NCI-H128 (cell line): ENCODE measurements around the gene TLR3.
"Not testable (repeated sequence)": the region's sequence is repeated elsewhere in the genome, so short reads cannot be mapped to it uniquely, and the experiment has no call there.

Source experiments
- DNase-seq: peaks from one replicate; lab custom pipeline; 2025; ENCODE audit not compliant: unreplicated experiment; lab: John Stamatoyannopoulos, UW

TLR3 gene

GRCh38 chr4:186068581-186069348, at the start of gene TLR3:
TSS of gene TLR3 (plus strand) at chr4:186069156. CDS start at chr4:186076620, 7,464 bp downstream.
- DNase-seq: no peak

GRCh38 chr4:186019269-186019668, 49.7 kb upstream of the TLR3 start:
- no peak for DNase-seq

GRCh38 chr4:186020106-186020792, 48.7 kb upstream of the TLR3 start:
- DNase-seq: no peak

- DNase-seq: no peak
These were observed 48.1 kb upstream of the TLR3 start for GRCh38 chr4:186020793-186021407.

GRCh38 chr4:186021461-186022167, 47.3 kb upstream of the TLR3 start:
- peak; percentile 4 for DNase-seq

- DNase-seq: no peak
These were observed 45.0 kb upstream of the TLR3 start for GRCh38 chr4:186023975-186024374.

GRCh38 chr4:186024637-186025407, 44.1 kb upstream of the TLR3 start:
- DNase-seq: no peak

- DNase-seq: no peak
These were observed 43.6 kb upstream of the TLR3 start for GRCh38 chr4:186025408-186025690.

GRCh38 chr4:186027405-186027804, 41.6 kb upstream of the TLR3 start:
- DNase-seq: no peak

GRCh38 chr4:186029571-186030398, 39.2 kb upstream of the TLR3 start:
- no peak for DNase-seq

GRCh38 chr4:186030399-186030775, 38.6 kb upstream of the TLR3 start:
- no peak for DNase-seq

- no peak for DNase-seq
These were observed 38.2 kb upstream of the TLR3 start for GRCh38 chr4:186030795-186031194.

GRCh38 chr4:186032259-186032658, 36.7 kb upstream of the TLR3 start:
- DNase-seq: no peak

- no peak for DNase-seq
These were observed 35.9 kb upstream of the TLR3 start for GRCh38 chr4:186033027-186033426.

- not testable (repeated sequence) for DNase-seq
These were observed 34.3 kb upstream of the TLR3 start for GRCh38 chr4:186034613-186035012.

GRCh38 chr4:186036976-186037581, 31.9 kb upstream of the TLR3 start:
- DNase-seq: no peak

- peak; percentile 62 for DNase-seq
These were observed 31.0 kb upstream of the TLR3 start for GRCh38 chr4:186037692-186038658.

GRCh38 chr4:186039697-186040096, 29.3 kb upstream of the TLR3 start:
- no peak for DNase-seq

- no peak for DNase-seq
These were observed 28.6 kb upstream of the TLR3 start for GRCh38 chr4:186040316-186040715.
